K562 (cell line): ENCODE results near the gene FAM72D. TPM values are rescaled to one million over a fixed set of nuclear protein-coding genes. Genes with fewer than 3 reads are reported as not detected.
"Not testable (repeated sequence)": the region's sequence is repeated elsewhere in the genome, so short reads cannot be mapped to it uniquely, and the experiment has no call there.

ENCODE experiments used
- ATAC-seq: fragments of 200-7000 bp; cut with Tn5 transposase; 3 replicates; pipeline ENCODE4 v1.9.1; 2020; ENCODE audit warnings: moderate library complexity
- BruUV-seq: library from RNA; stranded (reverse); fragments of 400-500 nt; replicated peaks from 2 replicates; lab custom pipeline; 2021; lab: Mats Ljungman, UMichigan
- CTCF ChIA-PET: fragments of 300-600 bp; formaldehyde crosslinking; extraction: SDS; loops from one replicate; lab custom pipeline; 2021; ENCODE audit warnings: low intra/inter-chr PET ratio; lab: Yijun Ruan, JAX
- POLR2A ChIA-PET: fragments of 300-600, 350-650 bp; sonication (Branson Sonifier 250); formaldehyde crosslinking; extraction: SDS; loops from one replicate; lab custom pipeline; 2021; ENCODE audit warnings: antibody characterized with exemption, inconsistent platforms; lab: Yijun Ruan, JAX
- DNase-seq, 4 experiments: peaks; one replicate each; pipeline versions ENCODE4 v3.0.0 to v3.0.0-alpha.2; 2011 to 2018; ENCODE audit warnings: low spot score in 3 of 4, mixed read lengths in 3 of 4; ENCODE audit errors: extremely low read depth in 1 of 4
- FAIRE-seq: peaks from 2 replicates; lab custom pipeline; 2011; peaks lifted over from hg19 to GRCh38; lab: Jason Lieb, UNC
- H2AFZ ChIP-seq: 2 replicates; pipeline ENCODE4 v1.6.0; 2011; ENCODE audit warnings: low read depth, low read length, control low read depth, inconsistent platforms
- H3K27ac ChIP-seq: fragments of 200-600 bp; 3 replicates; pipeline ENCODE4 v1.8.0; 2011; ENCODE audit warnings: low read depth, mild to moderate bottlenecking, control low read depth, inconsistent platforms, low read length, moderate library complexity, mixed read lengths; ENCODE audit errors: extremely low read depth
- H3K27me3 ChIP-seq, 2 experiments: fragments of 300-600 bp in 1 of 2; 2 replicates in 1 of 2; 3 replicates in 1 of 2; pipeline versions ENCODE4 v1.6.0 to v1.8.0; 2011; ENCODE audit warnings: inconsistent platforms in 2 of 2, low read length in 2 of 2, mild to moderate bottlenecking in 1 of 2, mixed read lengths in 1 of 2, moderate library complexity in 1 of 2; ENCODE audit not compliant: control insufficient read depth in 2 of 2, insufficient read depth in 2 of 2
- H3K36me3 ChIP-seq: fragments of 300-600 bp; 3 replicates; pipeline ENCODE4 v1.8.0; 2011; ENCODE audit warnings: mild to moderate bottlenecking, low read length, inconsistent platforms; ENCODE audit not compliant: control insufficient read depth, insufficient read depth
- H3K4me1 ChIP-seq, 2 experiments: fragments of 200-600 bp in 1 of 2; replicated peaks in 1 of 2; 2 replicates in 1 of 2; 3 replicates in 1 of 2; pipeline versions ENCODE4 v1.5.1 to v1.8.0; 2011; ENCODE audit warnings: inconsistent platforms in 2 of 2, low read length in 2 of 2, mild to moderate bottlenecking in 1 of 2, mixed read lengths in 1 of 2, moderate library complexity in 1 of 2; ENCODE audit not compliant: control insufficient read depth in 2 of 2, insufficient read depth in 2 of 2
- H3K4me2 ChIP-seq: 2 replicates; pipeline ENCODE4 v1.6.1; 2011; ENCODE audit warnings: low read length, control low read depth, inconsistent platforms, mixed read lengths; ENCODE audit not compliant: insufficient read depth
- H3K4me3 ChIP-seq: fragments of 200-600 bp; sonication (generic), shearing (Covaris generic); 2 replicates; pipeline ENCODE4 v1.5.1; 2016; ENCODE audit warnings: control low read depth, inconsistent platforms
- H3K79me2 ChIP-seq: fragments of 200-600 bp; 3 replicates; pipeline ENCODE4 v1.8.0; 2011; ENCODE audit warnings: low read length, inconsistent platforms; ENCODE audit not compliant: control insufficient read depth, insufficient read depth
- H3K9ac ChIP-seq, 2 experiments: 2 replicates each; pipeline versions ENCODE4 v1.6.0 to v1.6.1; 2011; ENCODE audit warnings: low read depth in 2 of 2, low read length in 2 of 2, control low read depth in 1 of 2, inconsistent platforms in 1 of 2, mild to moderate bottlenecking in 1 of 2, mixed read lengths in 1 of 2; ENCODE audit not compliant: insufficient read depth in 1 of 2
- H3K9me1 ChIP-seq: one replicate; pipeline ENCODE4 v1.6.0; 2011; ENCODE audit warnings: inconsistent platforms, mild to moderate bottlenecking, low read length, moderate library complexity; ENCODE audit not compliant: control insufficient read depth, insufficient read depth
- H3K9me3 ChIP-seq: replicated peaks from 2 replicates; pipeline ENCODE4 v1.5.1; 2011; ENCODE audit warnings: low read depth, low read length, inconsistent platforms; ENCODE audit not compliant: control insufficient read depth, insufficient read depth
- H4K20me1 ChIP-seq: replicated peaks from 2 replicates; pipeline ENCODE4 v1.6.1; 2011; ENCODE audit warnings: low read length, inconsistent platforms, mixed read lengths; ENCODE audit not compliant: control insufficient read depth, insufficient read depth
- ATF7 ChIP-seq: fragments of 450-650 bp; IDR thresholded peaks from 2 replicates; pipeline ENCODE4 v1.7.1; 2014; ENCODE audit warnings: mild to moderate bottlenecking, moderate library complexity
- BDP1 ChIP-seq: IDR thresholded peaks from 3 replicates; pipeline ENCODE4 v1.6.1; 2011; ENCODE audit not compliant: insufficient read length, insufficient read depth
- CEBPB ChIP-seq: fragments of 450-650 bp; IDR thresholded peaks from 2 replicates; pipeline ENCODE4 v1.6.1; 2016; ENCODE audit warnings: missing genetic modification characterization, missing compliant biosample characterization
- CXXC5 ChIP-seq: fragments of 250-450 bp; sonication (Bioruptor Pico); IDR thresholded peaks from 2 replicates; pipeline ENCODE4 v1.8.0; 2022; ENCODE audit warnings: inconsistent platforms, mild to moderate bottlenecking, moderate library complexity
- MTA3 ChIP-seq: fragments of 450-650 bp; formaldehyde crosslinking; IDR thresholded peaks from 2 replicates; pipeline ENCODE4 v1.6.1; 2017; ENCODE audit warnings: mild to moderate bottlenecking, borderline replicate concordance
- POLR2H ChIP-seq: IDR thresholded peaks from 2 replicates; pipeline ENCODE4 v1.6.1; 2016; ENCODE audit warnings: missing genetic modification characterization, low read depth, mild to moderate bottlenecking, control low read depth, missing compliant biosample characterization, moderate library complexity
- WGBS: fragments of 100-300 bp; shearing (Covaris generic); methylation state at CpG from one replicate; pipeline ENCODE4 v1.1.6; 2016; ENCODE audit warnings: low coverage, mixed read lengths; ENCODE audit not compliant: insufficient coverage; ENCODE audit errors: missing lambda C conversion rate; 5-methylcytosine and 5-hydroxymethylcytosine counted together
- in situ Hi-C: fragments of 300-500 bp; cut with MboI; formaldehyde crosslinking; loops from 4 replicates; pipeline ENCODE4 v1.15.0; 2018; ENCODE audit warnings: inconsistent platforms, mixed read lengths
- intact Hi-C: fragments of 100-400 bp; cut with micrococcal nuclease; formaldehyde crosslinking; loops from 2 replicates; pipeline ENCODE4 v1.14.2; 2022
- polyA plus RNA-seq, 8 experiments: library from polyadenylated mRNA; depleted of rRNA in 4 of 8; stranded (reverse) in 5 of 8; unstranded in 3 of 8; fragments of >200 nt; fragmentation: Nextera tagmentation in 2 of 8; fragmentation: Illumina TruSeq in 1 of 8; extraction: Ambion mirVana in 2 of 8; extraction: Trizol in 1 of 8; gene quantifications; 2 replicates each; pipeline versions ENCODE4 v1.2.1 to v1.2.3, GENCODE V29; 2011 to 2014; ENCODE audit warnings: inconsistent platforms in 1 of 8, missing spikeins in 1 of 8
- total RNA-seq, 7 experiments: library from RNA; depleted of rRNA in 6 of 7; stranded (reverse); fragments of >200 nt in 6 of 7; fragmentation: Illumina TruSeq in 2 of 7; extraction: Trizol in 2 of 7; gene quantifications; 2 replicates each; pipeline versions ENCODE4 v1.2.1 to v1.2.3, GENCODE V29; 2011 to 2021; ENCODE audit warnings: low replicate concordance in 1 of 7
- TF ChIP-seq, protein P1 (sequence below), 2 experiments: fragments of 450-650 bp in 1 of 2; sonication (generic) in 1 of 2; formaldehyde crosslinking in 1 of 2; IDR thresholded peaks; 2 replicates each; pipeline versions ENCODE4 v1.7.1 to v1.9.0; 2016 to 2022; ENCODE audit warnings: inconsistent platforms in 1 of 2, mild to moderate bottlenecking in 1 of 2, missing genetic modification reagents in 1 of 2
- TF ChIP-seq, protein P2 (sequence below): fragments of 450-650 bp; IDR thresholded peaks from 2 replicates; pipeline ENCODE4 v1.6.1; 2016; ENCODE audit warnings: missing biosample characterization, missing genetic modification characterization

FAM72D gene
- total and polyA plus RNA-seq, 9 of the 15 experiments (the other 6 are each of a cell fraction or from before 2014, with no cell fraction given) = 5.5 to 36.5 (median 20.1) TPM

GRCh38 chr1:145128697-145129469, 33.1 kb downstream of the FAM72D start (continued):
- TF ChIP-seq, protein P1, sequence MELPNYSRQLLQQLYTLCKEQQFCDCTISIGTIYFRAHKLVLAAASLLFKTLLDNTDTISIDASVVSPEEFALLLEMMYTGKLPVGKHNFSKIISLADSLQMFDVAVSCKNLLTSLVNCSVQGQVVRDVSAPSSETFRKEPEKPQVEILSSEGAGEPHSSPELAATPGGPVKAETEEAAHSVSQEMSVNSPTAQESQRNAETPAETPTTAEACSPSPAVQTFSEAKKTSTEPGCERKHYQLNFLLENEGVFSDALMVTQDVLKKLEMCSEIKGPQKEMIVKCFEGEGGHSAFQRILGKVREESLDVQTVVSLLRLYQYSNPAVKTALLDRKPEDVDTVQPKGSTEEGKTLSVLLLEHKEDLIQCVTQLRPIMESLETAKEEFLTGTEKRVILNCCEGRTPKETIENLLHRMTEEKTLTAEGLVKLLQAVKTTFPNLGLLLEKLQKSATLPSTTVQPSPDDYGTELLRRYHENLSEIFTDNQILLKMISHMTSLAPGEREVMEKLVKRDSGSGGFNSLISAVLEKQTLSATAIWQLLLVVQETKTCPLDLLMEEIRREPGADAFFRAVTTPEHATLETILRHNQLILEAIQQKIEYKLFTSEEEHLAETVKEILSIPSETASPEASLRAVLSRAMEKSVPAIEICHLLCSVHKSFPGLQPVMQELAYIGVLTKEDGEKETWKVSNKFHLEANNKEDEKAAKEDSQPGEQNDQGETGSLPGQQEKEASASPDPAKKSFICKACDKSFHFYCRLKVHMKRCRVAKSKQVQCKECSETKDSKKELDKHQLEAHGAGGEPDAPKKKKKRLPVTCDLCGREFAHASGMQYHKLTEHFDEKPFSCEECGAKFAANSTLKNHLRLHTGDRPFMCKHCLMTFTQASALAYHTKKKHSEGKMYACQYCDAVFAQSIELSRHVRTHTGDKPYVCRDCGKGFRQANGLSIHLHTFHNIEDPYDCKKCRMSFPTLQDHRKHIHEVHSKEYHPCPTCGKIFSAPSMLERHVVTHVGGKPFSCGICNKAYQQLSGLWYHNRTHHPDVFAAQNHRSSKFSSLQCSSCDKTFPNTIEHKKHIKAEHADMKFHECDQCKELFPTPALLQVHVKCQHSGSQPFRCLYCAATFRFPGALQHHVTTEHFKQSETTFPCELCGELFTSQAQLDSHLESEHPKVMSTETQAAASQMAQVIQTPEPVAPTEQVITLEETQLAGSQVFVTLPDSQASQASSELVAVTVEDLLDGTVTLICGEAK (IDR thresholded peaks at IDR 0.05) = peak; percentile 77
- TF ChIP-seq, protein P1 (CRISPR knock-in tag; IDR thresholded peaks at IDR 0.05) = not testable (repeated sequence)
- TF ChIP-seq ATF7 (0 out of 2 replicates have a peak, but pooled peaks have one; percentile 27), CXXC5 (CRISPR knock-in tag) (peak; percentile 43; the same call in 1 of the 2 replicates), BDP1 (peak; percentile 35), CEBPB (tag) (peak; percentile 98), POLR2H (tag) (peak; percentile 99), MTA3 (peak; percentile 28; the same call in 1 of the 2 replicates)
- TF ChIP-seq, protein P2, sequence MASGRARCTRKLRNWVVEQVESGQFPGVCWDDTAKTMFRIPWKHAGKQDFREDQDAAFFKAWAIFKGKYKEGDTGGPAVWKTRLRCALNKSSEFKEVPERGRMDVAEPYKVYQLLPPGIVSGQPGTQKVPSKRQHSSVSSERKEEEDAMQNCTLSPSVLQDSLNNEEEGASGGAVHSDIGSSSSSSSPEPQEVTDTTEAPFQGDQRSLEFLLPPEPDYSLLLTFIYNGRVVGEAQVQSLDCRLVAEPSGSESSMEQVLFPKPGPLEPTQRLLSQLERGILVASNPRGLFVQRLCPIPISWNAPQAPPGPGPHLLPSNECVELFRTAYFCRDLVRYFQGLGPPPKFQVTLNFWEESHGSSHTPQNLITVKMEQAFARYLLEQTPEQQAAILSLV (tag) = 0 out of 2 replicates have a peak, but pooled peaks have one; percentile 48

GRCh38 chr1:145134476-145134875, 38.7 kb downstream of the FAM72D start:
- H3K9me3 ChIP-seq, in situ Hi-C loops, H4K20me1 ChIP-seq, POLR2A ChIA-PET, H3K4me3 ChIP-seq, intact Hi-C loops, H2AFZ ChIP-seq, DNase-seq, ATAC-seq, FAIRE-seq, H3K27ac ChIP-seq, H3K4me1 ChIP-seq, H3K9me1 ChIP-seq, H3K36me3 ChIP-seq, CTCF ChIA-PET, H3K4me2 ChIP-seq, H3K9ac ChIP-seq, H3K79me2 ChIP-seq, H3K27me3 ChIP-seq, BruUV-seq: not testable (repeated sequence)
- no CpG with 5 or more reads among the region's 1 CpG for WGBS
